Measurements from ENCODE around the gene CCDC13.

GRCh38 chr3:42742259-42742658, 30.8 kb downstream of the CCDC13 start:
- no peak for TF ChIP-seq POLR2A (IDR thresholded peaks at IDR 0.05; ENCODE audit: low read length)
- no peak for TF ChIP-seq GATA1 (IDR thresholded peaks at IDR 0.05; ENCODE audit: low read depth, low read length)

All from erythroblast (primary cell).